GM19324 (cell line): ENCODE measurements around the gene MESD.

ENCODE experiments used
- ATAC-seq: cut with Tn5 transposase; IDR thresholded peaks from one replicate; pipeline ENCODE4 v1.9.1; 2021; ENCODE audit warnings: mild to moderate bottlenecking, moderate library complexity; ENCODE audit not compliant: unreplicated experiment, low FRiP score

MESD gene

GRCh38 chr15:80918196-80918783 lies 71.3 kb downstream of the MESD start:
- no peak for ATAC-seq

- no peak for ATAC-seq
Measured at GRCh38 chr15:80916056-80916455, 73.6 kb downstream of the MESD start.

- no peak for ATAC-seq
Measured at GRCh38 chr15:80915472-80915871, 74.1 kb downstream of the MESD start.

DNA sequence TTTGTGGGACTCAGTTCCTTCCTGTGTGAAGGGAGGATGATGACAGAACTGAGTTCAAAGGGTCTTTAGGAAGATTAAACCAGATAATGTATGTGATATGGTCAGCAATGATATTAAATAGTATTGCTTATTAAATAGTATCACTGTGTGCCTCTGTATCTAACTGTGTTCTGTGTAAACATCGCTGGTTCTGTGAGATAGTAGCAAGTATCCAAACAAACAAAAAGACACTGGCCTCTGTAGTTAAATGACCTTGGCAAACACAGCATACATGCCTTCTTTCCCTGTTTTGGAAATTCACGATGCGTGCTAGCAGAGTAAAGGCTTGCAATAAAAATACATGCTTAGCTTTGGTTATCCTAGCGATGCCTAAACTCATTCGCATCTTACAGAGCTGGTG lies 76.1 kb downstream of the MESD start:
- no peak for ATAC-seq

DNA sequence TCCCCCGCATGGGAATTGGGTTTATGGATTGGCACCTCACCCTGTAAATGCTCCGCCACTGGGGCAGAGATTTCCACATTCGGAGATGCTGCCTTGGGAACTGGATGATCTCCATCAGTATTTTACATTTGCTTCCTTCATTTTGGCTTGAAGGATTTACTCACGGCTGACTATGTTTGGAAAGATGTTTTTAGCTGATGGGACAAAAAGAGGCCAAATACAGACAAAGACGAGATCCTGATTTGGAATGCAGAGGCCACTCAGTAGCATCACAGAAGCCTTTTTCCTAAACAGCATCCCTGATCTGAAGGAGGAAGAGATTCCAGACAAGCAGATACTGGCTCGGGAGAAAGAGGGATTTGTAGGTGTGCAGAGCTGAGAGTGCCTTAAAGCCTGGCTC lies 76.9 kb downstream of the MESD start:
- ATAC-seq, result no peak

- ATAC-seq, result no peak
Measured at GRCh38 chr15:80911821-80912220, 77.8 kb downstream of the MESD start.

DNA sequence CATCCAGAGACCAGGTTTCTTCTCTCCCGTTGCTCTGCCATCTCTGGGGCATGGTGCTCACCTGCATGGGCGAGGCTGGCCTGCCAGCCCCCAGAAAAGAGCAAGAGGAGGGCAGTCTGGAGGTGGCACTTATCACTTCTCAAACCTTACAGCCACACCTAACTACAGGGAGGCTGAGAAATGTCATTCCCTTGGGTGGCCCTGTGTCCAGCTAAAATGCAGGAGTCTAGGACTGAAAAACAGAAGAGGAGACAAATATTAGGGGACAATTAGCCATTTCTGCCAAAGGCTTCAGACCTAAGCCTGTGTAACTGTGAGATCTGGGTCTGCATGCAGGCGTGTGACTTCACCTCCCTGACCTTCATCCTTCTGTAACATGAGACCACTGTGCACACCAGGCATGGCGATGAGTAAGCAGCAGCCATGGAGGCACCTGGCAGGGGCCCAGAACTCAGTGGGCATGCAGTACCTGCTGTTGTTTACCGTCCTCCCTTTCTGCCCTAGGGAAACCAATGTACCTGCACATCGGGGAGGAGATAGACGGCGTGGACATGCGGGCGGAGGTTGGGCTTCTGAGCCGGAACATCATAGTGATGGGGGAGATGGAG lies 83.4 kb downstream of the MESD start:
- no peak for ATAC-seq

DNA sequence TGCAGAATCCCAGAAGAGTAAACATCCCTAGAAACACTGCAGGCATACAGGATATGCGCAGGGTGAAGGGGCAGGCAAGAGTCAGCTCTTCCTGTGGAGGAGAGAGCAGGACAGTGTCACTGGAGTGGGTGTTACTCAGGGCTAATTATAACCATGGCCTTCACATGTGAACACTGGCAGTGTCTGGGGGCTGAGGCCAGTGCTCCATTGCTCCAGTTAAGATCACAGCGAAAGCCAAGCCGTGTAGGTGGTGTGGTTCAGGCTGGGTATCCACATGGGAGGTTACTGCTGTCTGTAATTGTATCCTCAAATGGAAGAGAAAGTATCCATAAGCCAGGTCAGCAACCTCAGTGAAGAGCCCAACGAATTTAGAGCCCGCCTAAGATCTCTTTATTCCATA lies 84.6 kb downstream of the MESD start:
- ATAC-seq, result no peak

- ATAC-seq, result no peak
Measured at GRCh38 chr15:80902298-80902801, 87.3 kb downstream of the MESD start.

- no peak for ATAC-seq
Measured at GRCh38 chr15:80898040-80898439, 91.6 kb downstream of the MESD start.
